GM23248 (cell line): ENCODE data around the gene MYADML2. TPM values are rescaled to one million over a fixed set of nuclear protein-coding genes. Genes with fewer than 3 reads are reported as not detected.

Source experiments
- DNase-seq: peaks from one replicate; pipeline ENCODE4 v3.0.0-alpha.2; 2015
- H2AFZ ChIP-seq: fragments of 200-600 bp; sonication (generic); 2 replicates; pipeline ENCODE4 v1.6.1; 2016; ENCODE audit warnings: antibody characterized with exemption
- H3F3A ChIP-seq: fragments of 200-600 bp; sonication (generic); 2 replicates; pipeline ENCODE4 v1.6.1; 2016; ENCODE audit warnings: mild to moderate bottlenecking, antibody characterized with exemption, mixed run types; ENCODE audit not compliant: insufficient read depth
- H3K27ac ChIP-seq: fragments of 200-600 bp; sonication (generic); 2 replicates; pipeline ENCODE4 v1.5.1; 2016; ENCODE audit warnings: mild to moderate bottlenecking
- H3K27me3 ChIP-seq: fragments of 200-600 bp; sonication (generic); replicated peaks from 2 replicates; pipeline ENCODE4 v1.6.1; 2016; ENCODE audit warnings: mild to moderate bottlenecking; ENCODE audit not compliant: insufficient read depth
- H3K36me3 ChIP-seq: fragments of 200-600 bp; sonication (generic); 2 replicates; pipeline ENCODE4 v1.6.1; 2016; ENCODE audit warnings: low read depth, mild to moderate bottlenecking
- H3K4me1 ChIP-seq: fragments of 200-600 bp; sonication (generic); 2 replicates; pipeline ENCODE4 v1.6.1; 2016; ENCODE audit warnings: mild to moderate bottlenecking; ENCODE audit not compliant: insufficient read depth
- H3K4me2 ChIP-seq: fragments of 200-600 bp; sonication (generic); one replicate; pipeline ENCODE4 v1.6.1; 2016; ENCODE audit warnings: mild to moderate bottlenecking; ENCODE audit not compliant: unreplicated experiment
- H3K4me3 ChIP-seq: fragments of 200-600 bp; sonication (generic); 2 replicates; pipeline ENCODE4 v1.5.1; 2016; ENCODE audit warnings: mild to moderate bottlenecking
- H3K79me2 ChIP-seq: fragments of 200-600 bp; sonication (generic); 2 replicates; pipeline ENCODE4 v1.6.1; 2016; ENCODE audit warnings: mild to moderate bottlenecking; ENCODE audit not compliant: insufficient read depth
- H3K9ac ChIP-seq: fragments of 200-600 bp; sonication (generic); 2 replicates; pipeline ENCODE4 v1.6.1; 2016; ENCODE audit warnings: mild to moderate bottlenecking
- H3K9me2 ChIP-seq: fragments of 200-600 bp; sonication (generic); 2 replicates; pipeline ENCODE4 v1.6.1; 2016; ENCODE audit warnings: mixed run types, mild to moderate bottlenecking, moderate library complexity; ENCODE audit not compliant: insufficient read depth
- H3K9me3 ChIP-seq: fragments of 200-600 bp; sonication (generic); one replicate; pipeline ENCODE4 v1.6.1; 2017; ENCODE audit warnings: low read depth
- H4K20me1 ChIP-seq: fragments of 200-600 bp; sonication (generic); 2 replicates; pipeline ENCODE4 v1.6.0; 2016; ENCODE audit not compliant: insufficient read depth
- EZH2 ChIP-seq: fragments of 200-600 bp; sonication (generic); IDR thresholded peaks from 2 replicates; pipeline ENCODE4 v1.6.1; 2018; ENCODE audit warnings: antibody characterized with exemption, mild to moderate bottlenecking; ENCODE audit not compliant: insufficient read depth, poor library complexity, severe bottlenecking
- EZH2phosphoT487 ChIP-seq: fragments of 200-600 bp; sonication (generic); IDR thresholded peaks from 2 replicates; pipeline ENCODE4 v1.6.1; 2018; ENCODE audit warnings: antibody characterized with exemption, moderate library complexity, mild to moderate bottlenecking, low read depth; ENCODE audit not compliant: insufficient read depth
- WGBS, 2 experiments: methylation state at CpG; one replicate each; pipeline ENCODE4 v1.1.6; 2015 to 2017; ENCODE audit warnings: low lambda C conversion rate in 2 of 2, low coverage in 1 of 2; ENCODE audit errors: missing lambda C conversion rate in 2 of 2; 5-methylcytosine and 5-hydroxymethylcytosine counted together
- in situ Hi-C: fragments of 300-500 bp; cut with MboI; formaldehyde crosslinking; loops from 2 replicates; pipeline ENCODE4 v1.15.0; 2020
- polyA plus RNA-seq: library from polyadenylated mRNA; unstranded; fragments of >200 nt; fragmentation: Nextera tagmentation; extraction: Ambion mirVana; gene quantifications from 2 replicates; pipeline ENCODE4 v1.2.1, GENCODE V29; 2016
- total RNA-seq: library from RNA; depleted of rRNA; stranded (reverse); fragments of >200 nt; shearing (Covaris generic); gene quantifications from 2 replicates; pipeline ENCODE4 v1.2.3, GENCODE V29; 2014

The MYADML2 gene
- total and polyA plus RNA-seq, 2 experiments from 2014 or later, result not detected

DNA sequence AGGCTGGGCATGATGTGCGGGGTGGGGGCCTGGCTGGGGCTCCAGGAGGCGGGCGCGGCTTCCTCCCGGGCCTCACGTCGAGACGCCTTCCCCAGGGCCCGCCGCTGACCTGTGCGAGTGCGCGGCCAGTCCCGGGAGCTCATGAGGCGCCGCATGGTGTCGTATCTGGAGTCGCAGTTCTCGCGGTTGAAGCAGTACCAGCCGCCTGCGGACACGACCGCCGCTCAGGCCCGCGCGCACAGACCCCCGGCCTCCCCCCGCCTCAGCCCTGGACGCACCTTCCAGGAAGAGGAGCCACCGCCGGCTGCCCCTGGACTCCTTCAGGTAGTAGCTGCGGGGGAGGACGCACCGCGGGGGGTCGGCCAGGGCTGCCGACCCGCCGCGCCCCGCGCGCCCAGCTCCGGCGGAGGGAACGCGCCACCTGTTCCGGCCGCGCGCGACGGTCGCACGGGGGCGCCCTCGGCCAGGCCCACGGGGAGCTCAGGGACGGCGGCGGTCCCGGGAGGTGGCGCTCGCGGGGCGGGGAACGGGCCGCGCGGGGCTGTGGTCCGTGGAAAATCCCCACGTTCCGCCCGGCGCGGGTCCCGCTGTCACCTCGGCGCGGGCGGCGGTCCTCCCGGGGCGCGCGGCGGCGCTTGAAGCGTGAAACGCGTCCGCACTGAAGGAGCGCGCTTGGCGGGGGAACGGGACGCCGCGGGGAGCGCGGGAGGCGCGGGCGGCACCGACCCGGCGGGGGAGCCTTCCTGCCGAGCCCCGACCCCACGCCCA lies 12.5 kb upstream of the MYADML2 start:
- Histone ChIP-seq H3K36me3 (no peaks in the 10 kb centered on the region), H3K79me2 (no peaks in the 10 kb centered on the region), H3K9ac (no peak overlapping the region), H3K4me2 (no peak overlapping the region), H3K27me3 (peaks cover 20% of the 10 kb centered on the region), H3K9me3 (no peaks in the 10 kb centered on the region), H3F3A (peaks cover 7% of the 10 kb centered on the region), H3K4me1 (0 out of 2 replicates have a peak, but pooled peaks cover 2% of the 10 kb centered on the region), H4K20me1 (no peaks in the 10 kb centered on the region), H3K27ac (no peak overlapping the region), H2AFZ (peak overlapping the region; percentile 23; the same call in 1 of the 2 replicates), H3K9me2 (no peaks in the 10 kb centered on the region), H3K4me3 (peak overlapping the region; percentile 34; the same call in 1 of the 2 replicates)
- DNase-seq, result peak; percentile 73
- 7 to 12% methylated on average over 22 to 51 of the region's 112 CpGs for WGBS, 2 experiments
- in situ Hi-C loops, result no loop called here
- no peak for TF ChIP-seq EZH2phosphoT487
- no peak for TF ChIP-seq EZH2

DNA sequence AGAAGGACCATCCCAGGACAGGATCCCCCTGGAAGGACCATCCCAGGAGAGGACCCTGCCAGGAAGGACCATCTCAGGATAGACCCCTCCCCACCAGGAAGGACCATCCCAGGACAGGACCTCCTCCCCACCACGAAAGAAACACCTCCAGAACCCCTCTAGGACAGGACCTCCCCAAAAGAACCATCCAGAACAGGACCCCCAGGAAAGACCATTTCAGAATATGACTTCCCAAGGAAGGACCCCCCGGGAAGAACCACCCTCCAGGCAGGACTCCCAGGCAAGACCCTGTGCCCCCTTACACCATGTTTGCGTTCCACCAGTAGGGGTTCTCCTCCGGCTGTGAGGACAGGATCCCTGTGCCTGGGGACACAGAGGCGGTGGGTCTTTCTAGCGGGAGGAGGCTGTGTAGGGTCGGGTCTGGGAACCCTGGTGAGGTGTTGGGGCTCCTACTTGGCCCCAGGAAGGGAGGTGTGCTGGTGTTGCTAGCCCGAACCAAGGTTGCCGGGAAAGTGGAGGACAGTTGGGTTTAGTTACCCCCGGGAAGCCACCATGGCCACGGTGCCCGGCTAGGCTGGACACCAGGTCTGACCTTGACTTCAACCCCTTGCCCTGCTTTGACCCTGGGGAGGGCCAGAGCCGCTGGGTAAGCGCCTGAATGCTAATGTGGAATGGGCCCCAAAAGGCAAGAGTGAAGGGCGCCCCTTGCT lies 11.8 kb upstream of the MYADML2 start:
- no peak overlapping the region for H3K4me2 ChIP-seq
- no peaks in the 10 kb centered on the region for H3K79me2 ChIP-seq
- H3K4me3 ChIP-seq, result no peak overlapping the region
- DNase-seq, result no peak
- in situ Hi-C loops, result no loop called here
- H3K27me3 ChIP-seq, result peaks cover 20% of the 10 kb centered on the region
- no peak overlapping the region for H3K27ac ChIP-seq
- H3K9me2 ChIP-seq, result no peaks in the 10 kb centered on the region
- no peaks in the 10 kb centered on the region for H3K36me3 ChIP-seq
- TF ChIP-seq EZH2phosphoT487 (no peak), EZH2 (no peak)
- no peaks in the 10 kb centered on the region for H3K9me3 ChIP-seq
- 58 to 61% methylated on average over 14 to 15 of the region's 15 CpGs for WGBS, 2 experiments
- no peaks in the 10 kb centered on the region for H3K4me1 ChIP-seq
- no peaks in the 10 kb centered on the region for H4K20me1 ChIP-seq
- no peak overlapping the region for H3K9ac ChIP-seq
- H2AFZ ChIP-seq, result no peak overlapping the region
- no peaks in the 10 kb centered on the region for H3F3A ChIP-seq

DNA sequence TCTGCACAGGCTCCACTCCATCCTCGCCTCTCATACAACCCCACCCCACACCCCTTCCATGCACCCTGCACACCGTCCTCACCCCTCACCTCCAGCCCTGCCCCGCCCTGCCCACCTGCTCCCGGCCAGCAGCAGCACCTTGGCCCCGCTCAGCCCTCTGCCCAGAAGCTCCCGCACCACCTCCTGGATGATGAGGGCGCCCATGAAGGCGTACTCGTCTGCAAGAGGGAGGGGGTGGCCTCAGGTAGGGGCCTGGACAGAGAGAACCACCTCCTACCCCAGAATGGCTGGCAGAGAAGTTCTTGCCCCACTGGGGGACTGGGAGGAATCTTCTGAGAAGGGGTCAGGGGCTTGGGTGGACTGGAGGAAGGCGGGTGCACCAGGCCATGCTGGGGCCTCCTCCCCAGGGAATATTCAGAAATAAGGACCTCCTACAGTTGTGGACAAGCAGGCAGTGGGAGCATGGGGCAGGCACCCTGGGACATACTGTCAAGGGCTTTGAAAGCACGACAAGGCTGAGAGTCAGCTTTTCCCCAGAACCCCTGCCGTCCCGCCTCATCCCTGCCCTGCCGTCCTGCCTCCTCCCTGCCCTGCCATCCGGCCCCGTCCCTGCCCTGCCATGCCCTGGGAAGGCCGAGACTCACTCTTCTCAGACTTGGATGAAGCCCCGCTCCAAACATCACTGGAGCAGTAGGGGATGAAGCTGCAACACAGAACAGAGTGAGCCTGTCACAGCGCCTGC lies 10.8 kb upstream of the MYADML2 start:
- Histone ChIP-seq H3K4me2 (no peak overlapping the region), H3K79me2 (no peaks in the 10 kb centered on the region), H3K4me3 (no peak overlapping the region), H3K27ac (no peak overlapping the region), H3K36me3 (no peaks in the 10 kb centered on the region), H3K4me1 (no peaks in the 10 kb centered on the region), H4K20me1 (no peaks in the 10 kb centered on the region), H3K27me3 (peaks cover 20% of the 10 kb centered on the region), H2AFZ (no peak overlapping the region), H3K9me3 (no peaks in the 10 kb centered on the region), H3K9me2 (no peaks in the 10 kb centered on the region), H3F3A (no peaks in the 10 kb centered on the region), H3K9ac (no peak overlapping the region)
- TF ChIP-seq EZH2, result no peak
- no peak for TF ChIP-seq EZH2phosphoT487
- in situ Hi-C loops, result no loop called here
- no peak for DNase-seq
- 57 to 66% methylated on average over 15 to 19 of the region's 19 CpGs for WGBS, 2 experiments

DNA sequence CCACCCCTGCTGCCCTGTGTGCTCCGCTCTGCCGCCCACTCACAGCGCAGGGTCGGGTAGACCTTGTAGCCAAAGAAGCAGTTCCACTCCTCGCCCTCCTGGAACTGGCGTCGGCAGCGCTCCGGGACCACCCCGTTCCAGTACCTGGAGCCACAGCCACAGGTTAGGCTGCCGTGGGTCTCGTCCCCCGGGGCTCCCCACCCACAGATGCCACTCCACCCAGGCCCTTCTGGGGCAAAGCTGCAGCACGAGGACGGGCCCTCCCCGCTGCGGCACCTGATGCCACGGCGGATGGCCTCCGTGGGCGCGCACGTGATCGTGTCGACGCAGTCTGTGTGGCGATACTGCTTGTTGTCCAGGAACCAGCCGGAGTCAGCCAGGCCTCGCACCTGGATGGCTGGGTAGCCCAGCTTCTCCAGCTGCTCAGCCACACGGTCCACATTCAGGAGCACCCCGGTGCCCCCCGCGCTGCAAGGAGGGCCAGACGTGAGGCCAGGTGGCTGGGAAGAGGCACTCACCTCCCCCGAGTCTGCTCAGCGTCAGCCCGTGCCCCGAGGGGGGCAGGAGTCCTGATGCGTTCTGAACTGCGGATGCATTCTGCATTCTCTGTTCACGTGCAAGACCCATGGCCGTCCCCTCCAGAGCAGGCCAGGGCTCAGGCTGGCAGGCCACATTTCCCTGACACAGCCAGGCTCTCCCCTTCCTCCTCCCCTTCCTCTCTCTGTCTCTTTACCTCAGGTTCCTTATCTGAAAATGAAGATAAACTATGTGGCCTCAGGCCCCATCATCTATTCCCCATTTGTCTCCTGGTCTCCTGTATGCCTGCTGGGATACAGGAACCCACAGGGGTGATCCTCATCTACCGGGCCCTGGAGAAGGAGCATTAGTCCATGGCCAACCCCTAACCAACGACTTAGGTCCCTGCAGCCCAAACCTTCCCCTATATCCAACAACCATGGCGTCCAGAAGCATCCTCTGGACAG lies 9.9 kb upstream of the MYADML2 start:
- H2AFZ ChIP-seq, result no peak overlapping the region
- no peaks in the 10 kb centered on the region for H3K36me3 ChIP-seq
- no peak overlapping the region for H3K4me3 ChIP-seq
- no peak overlapping the region for H3K27ac ChIP-seq
- no peaks in the 10 kb centered on the region for H3K4me1 ChIP-seq
- no peak overlapping the region for H3K9ac ChIP-seq
- 83 to 86% methylated on average over 37 to 45 of the region's 45 CpGs for WGBS, 2 experiments
- H3K79me2 ChIP-seq, result no peaks in the 10 kb centered on the region
- no peaks in the 10 kb centered on the region for H3K9me2 ChIP-seq
- no peak for TF ChIP-seq EZH2
- TF ChIP-seq EZH2phosphoT487, result no peak
- in situ Hi-C loops, result no loop called here
- H3K4me2 ChIP-seq, result no peak overlapping the region
- no peaks in the 10 kb centered on the region for H4K20me1 ChIP-seq
- DNase-seq, result no peak
- peaks cover 20% of the 10 kb centered on the region for H3K27me3 ChIP-seq
- no peaks in the 10 kb centered on the region for H3K9me3 ChIP-seq
- H3F3A ChIP-seq, result no peaks in the 10 kb centered on the region
